Measurements from ENCODE around the gene KAT8.

DNA sequence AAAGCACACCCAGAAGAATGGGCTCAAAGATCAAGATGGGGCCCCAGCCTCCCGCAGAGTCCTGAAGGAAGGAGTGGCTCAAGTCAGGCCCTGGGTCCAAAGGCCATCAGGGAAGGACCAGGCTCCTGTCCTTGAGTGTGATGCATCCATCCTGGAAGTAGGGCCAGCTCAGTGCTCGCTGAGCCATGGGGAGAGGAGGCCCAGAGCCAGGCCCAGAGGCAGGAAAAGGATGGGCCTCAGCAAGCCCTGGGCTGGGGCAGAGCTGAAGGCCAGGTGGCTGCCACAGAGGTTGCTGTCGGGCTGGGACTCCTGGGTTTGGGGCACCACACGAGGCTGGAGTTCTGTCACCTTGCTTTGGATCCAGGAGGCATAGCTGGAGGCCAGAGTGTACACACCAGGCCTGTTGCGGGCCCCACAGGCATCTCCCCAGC is 14.4 kb downstream of the KAT8 start:
- TF ChIP-seq, protein P1, sequence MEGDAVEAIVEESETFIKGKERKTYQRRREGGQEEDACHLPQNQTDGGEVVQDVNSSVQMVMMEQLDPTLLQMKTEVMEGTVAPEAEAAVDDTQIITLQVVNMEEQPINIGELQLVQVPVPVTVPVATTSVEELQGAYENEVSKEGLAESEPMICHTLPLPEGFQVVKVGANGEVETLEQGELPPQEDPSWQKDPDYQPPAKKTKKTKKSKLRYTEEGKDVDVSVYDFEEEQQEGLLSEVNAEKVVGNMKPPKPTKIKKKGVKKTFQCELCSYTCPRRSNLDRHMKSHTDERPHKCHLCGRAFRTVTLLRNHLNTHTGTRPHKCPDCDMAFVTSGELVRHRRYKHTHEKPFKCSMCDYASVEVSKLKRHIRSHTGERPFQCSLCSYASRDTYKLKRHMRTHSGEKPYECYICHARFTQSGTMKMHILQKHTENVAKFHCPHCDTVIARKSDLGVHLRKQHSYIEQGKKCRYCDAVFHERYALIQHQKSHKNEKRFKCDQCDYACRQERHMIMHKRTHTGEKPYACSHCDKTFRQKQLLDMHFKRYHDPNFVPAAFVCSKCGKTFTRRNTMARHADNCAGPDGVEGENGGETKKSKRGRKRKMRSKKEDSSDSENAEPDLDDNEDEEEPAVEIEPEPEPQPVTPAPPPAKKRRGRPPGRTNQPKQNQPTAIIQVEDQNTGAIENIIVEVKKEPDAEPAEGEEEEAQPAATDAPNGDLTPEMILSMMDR (IDR thresholded peaks at IDR 0.05; ENCODE audit: low read length), result no peak
- TF ChIP-seq EZH2 (optimal IDR thresholded peaks at IDR 0.05; ENCODE audit: low read depth, low read length), result no peak
